Brain microvascular endothelial cell (primary cell): Measurements from ENCODE around the gene DHRS4.

Source experiments
- DNase-seq: peaks from one replicate; pipeline ENCODE4 v3.0.0-alpha.2; 2020
- H3K27ac ChIP-seq: fragments of 250-450 bp; sonication (Bioruptor Pico); 2 replicates; pipeline ENCODE4 v1.5.1; 2020; ENCODE audit warnings: mild to moderate bottlenecking, moderate library complexity
- H3K27me3 ChIP-seq: fragments of 250-450 bp; sonication (Bioruptor Pico); replicated peaks from 2 replicates; pipeline ENCODE4 v1.5.1; 2020; ENCODE audit warnings: mild to moderate bottlenecking
- H3K36me3 ChIP-seq: fragments of 250-450 bp; sonication (Bioruptor Pico); replicated peaks from 2 replicates; pipeline ENCODE4 v1.5.1; 2020; ENCODE audit warnings: mild to moderate bottlenecking
- H3K4me3 ChIP-seq: 2 replicates; pipeline ENCODE4 v1.5.1; 2011; ENCODE audit warnings: low read depth, mild to moderate bottlenecking, control low read depth, low read length, moderate library complexity
- CTCF ChIP-seq: IDR thresholded peaks from 2 replicates; pipeline ENCODE4 v1.5.1; 2011; ENCODE audit warnings: low read depth, mild to moderate bottlenecking, moderate library complexity, low read length, control low read depth, inconsistent platforms; ENCODE audit errors: missing control alignments
- in situ Hi-C: cut with HindIII; loops from 2 replicates; pipeline ENCODE4 v1.10.0; 2017; ENCODE audit warnings: low sequenced_read_pairs, low pct_ligation_motif_present

DHRS4 gene

GRCh38 chr14:23916446-23916845 lies 37.1 kb upstream of the DHRS4 start:
- DNase-seq: no peak
- no peak overlapping the region for H3K27ac ChIP-seq
- in situ Hi-C loops: no loop called here
- TF ChIP-seq CTCF: no peak
- H3K4me3 ChIP-seq: no peak overlapping the region
- no peaks in the 10 kb centered on the region for H3K36me3 ChIP-seq
- no peaks in the 10 kb centered on the region for H3K27me3 ChIP-seq

GRCh38 chr14:23922545-23922944 lies 31.0 kb upstream of the DHRS4 start:
- H3K36me3 ChIP-seq: no peaks in the 10 kb centered on the region
- H3K4me3 ChIP-seq: no peak overlapping the region
- in situ Hi-C loops: no loop called here
- no peak for DNase-seq
- no peaks in the 10 kb centered on the region for H3K27me3 ChIP-seq
- H3K27ac ChIP-seq: no peak overlapping the region
- TF ChIP-seq CTCF: no peak

GRCh38 chr14:23925523-23926075 lies 28.0 kb upstream of the DHRS4 start:
- in situ Hi-C loops: no loop called here

GRCh38 chr14:23926543-23926942 lies 27.0 kb upstream of the DHRS4 start:
- no peak for TF ChIP-seq CTCF
- Histone ChIP-seq H3K27ac (no peak overlapping the region), H3K27me3 (no peaks in the 10 kb centered on the region), H3K4me3 (no peak overlapping the region), H3K36me3 (no peaks in the 10 kb centered on the region)
- in situ Hi-C loops: no loop called here
- DNase-seq: no peak

More at GRCh38 chr14:23925523-23926075, 28.0 kb upstream of the DHRS4 start:
- Histone ChIP-seq H3K4me3 (no peak overlapping the region), H3K36me3 (no peaks in the 10 kb centered on the region), H3K27ac (no peak overlapping the region), H3K27me3 (no peaks in the 10 kb centered on the region)
- no peak for TF ChIP-seq CTCF
- DNase-seq: no peak

GRCh38 chr14:23929136-23929535 lies 24.4 kb upstream of the DHRS4 start:
- Histone ChIP-seq H3K27ac (no peak overlapping the region), H3K4me3 (no peak overlapping the region), H3K36me3 (no peaks in the 10 kb centered on the region), H3K27me3 (no peaks in the 10 kb centered on the region)
- no peak for TF ChIP-seq CTCF
- no peak for DNase-seq
- in situ Hi-C loops: no loop called here

- Histone ChIP-seq H3K27me3 (no peaks in the 10 kb centered on the region), H3K4me3 (no peak overlapping the region), H3K27ac (no peak overlapping the region), H3K36me3 (no peaks in the 10 kb centered on the region)
- TF ChIP-seq CTCF: peak; percentile 96
- in situ Hi-C loops: no loop called here
- peak; percentile 71 for DNase-seq
Observed at GRCh38 chr14:23929822-23930294, 23.7 kb upstream of the DHRS4 start.
